Right atrium auricular region (tissue), 2 donors: ENCODE data around the gene COL12A1. TPM values are rescaled to one million over a fixed set of nuclear protein-coding genes. Genes with fewer than 3 reads are reported as not detected.

ENCODE experiments used
- DNase-seq: peaks from one replicate; pipeline ENCODE4 v3.0.0-alpha.2; 2019; ENCODE audit warnings: low spot score
- H3K27ac ChIP-seq, 2 donors: fragments of 200-600 bp; sonication (generic); 1 replicate in 1 of 2; 2 replicates in 1 of 2; pipeline ENCODE4 v1.5.1; 2016 to 2019
- H3K27me3 ChIP-seq, 2 donors: fragments of 200-600 bp; sonication (generic); one replicate each; pipeline versions ENCODE4 v1.5.1 to v1.6.0; 2017 to 2019
- H3K36me3 ChIP-seq: fragments of 200-600 bp; sonication (generic); one replicate; pipeline ENCODE4 v1.5.1; 2016
- H3K4me1 ChIP-seq, 2 donors: fragments of 200-600 bp; sonication (generic); one replicate each; pipeline versions ENCODE4 v1.5.1 to v1.6.0; 2017 to 2019
- H3K4me3 ChIP-seq, 2 donors: fragments of 200-600 bp; sonication (generic); 1 replicate in 1 of 2; 2 replicates in 1 of 2; pipeline ENCODE4 v1.5.1; 2017 to 2019; ENCODE audit warnings: mild to moderate bottlenecking in 1 of 2, moderate library complexity in 1 of 2
- H3K9me3 ChIP-seq, 2 donors: fragments of 200-600 bp; sonication (generic); one replicate each; pipeline ENCODE4 v1.5.1; 2019
- CTCF ChIP-seq, 2 donors: fragments of 200-600 bp; sonication (generic); IDR thresholded peaks; one replicate each; pipeline ENCODE4 v1.5.1; 2019; ENCODE audit warnings: antibody characterized with exemption in 2 of 2
- total RNA-seq, 2 donors: library from RNA; depleted of rRNA; stranded (reverse); fragments of >200 nt; gene quantifications; one replicate each; pipeline ENCODE4 v1.1.0, GENCODE V29; 2016

Gene COL12A1
- total RNA-seq, 2 donors from 2014 or later: 28.6 to 29.7 TPM

DNA sequence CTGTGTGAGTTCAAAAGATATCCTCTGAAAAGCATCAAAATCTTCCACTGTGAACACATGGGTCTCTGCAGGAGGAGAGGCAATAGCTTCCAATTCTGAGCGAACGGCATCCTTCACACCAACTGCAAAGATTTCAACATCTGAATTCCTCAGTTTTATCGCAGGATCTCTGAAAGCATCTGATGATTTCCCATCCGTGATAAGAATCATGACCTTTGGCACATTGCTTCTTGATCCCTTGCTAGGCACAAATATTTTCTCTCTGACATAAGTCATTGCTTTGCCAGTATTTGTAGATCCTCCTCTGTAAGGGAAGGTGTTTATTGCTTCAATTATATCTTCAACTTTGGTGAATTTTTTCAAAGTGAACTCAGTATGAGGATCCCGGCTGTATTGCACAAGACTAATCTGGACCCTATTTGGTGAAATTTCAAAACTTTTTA, 22.7 kb downstream of the COL12A1 start:
- DNase-seq: no peak
- Histone ChIP-seq H3K9me3 (peaks cover 0 to 4% of the 10 kb centered on the region in 2 donors), H3K4me1 (no peaks in the 10 kb centered on the region), H3K27me3 (no peaks in the 10 kb centered on the region), H3K36me3 (no peaks in the 10 kb centered on the region), H3K4me3 (no peak overlapping the region), H3K27ac (no peak overlapping the region)
- TF ChIP-seq CTCF (IDR thresholded peaks at IDR 0.05): no peak

GRCh38 chr6:75180864-75181263, 25.0 kb downstream of the COL12A1 start:
- Histone ChIP-seq H3K27ac (no peak overlapping the region), H3K4me3 (no peak overlapping the region), H3K27me3 (no peaks in the 10 kb centered on the region), H3K4me1 (no peaks in the 10 kb centered on the region), H3K36me3 (no peaks in the 10 kb centered on the region), H3K9me3 (no peaks in the 10 kb centered on the region)
- no peak for TF ChIP-seq CTCF (IDR thresholded peaks at IDR 0.05)
- no peak for DNase-seq

DNA sequence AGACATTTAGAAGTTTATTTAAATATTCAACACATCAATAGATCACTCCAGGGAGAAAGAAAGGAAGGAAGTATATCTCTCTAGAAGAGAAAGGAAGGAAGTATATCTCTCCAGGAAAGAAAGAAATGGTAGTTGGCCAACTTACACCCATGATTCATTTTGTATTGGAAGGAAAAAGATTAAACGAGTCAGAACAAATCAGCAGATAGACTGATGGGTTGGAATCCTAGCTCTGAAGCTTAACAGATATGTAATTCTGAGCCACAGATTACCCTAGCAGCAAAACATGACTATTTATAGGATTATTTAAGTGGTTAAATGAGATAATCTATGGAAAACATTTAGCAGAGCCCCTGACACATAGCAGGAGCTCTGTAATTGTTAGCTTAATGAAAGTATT, 27.1 kb downstream of the COL12A1 start:
- Histone ChIP-seq H3K36me3 (no peaks in the 10 kb centered on the region), H3K27ac (no peak overlapping the region), H3K9me3 (no peaks in the 10 kb centered on the region), H3K4me1 (no peaks in the 10 kb centered on the region), H3K4me3 (no peak overlapping the region), H3K27me3 (no peaks in the 10 kb centered on the region)
- no peak for TF ChIP-seq CTCF (IDR thresholded peaks at IDR 0.05)
- DNase-seq: no peak

- Histone ChIP-seq H3K4me1 (no peaks in the 10 kb centered on the region), H3K36me3 (no peaks in the 10 kb centered on the region), H3K27me3 (no peaks in the 10 kb centered on the region), H3K4me3 (no peak overlapping the region), H3K27ac (no peak overlapping the region), H3K9me3 (no peaks in the 10 kb centered on the region)
- TF ChIP-seq CTCF (IDR thresholded peaks at IDR 0.05): no peak
- no peak for DNase-seq
Observed at GRCh38 chr6:75176076-75176582, 29.7 kb downstream of the COL12A1 start.

DNA sequence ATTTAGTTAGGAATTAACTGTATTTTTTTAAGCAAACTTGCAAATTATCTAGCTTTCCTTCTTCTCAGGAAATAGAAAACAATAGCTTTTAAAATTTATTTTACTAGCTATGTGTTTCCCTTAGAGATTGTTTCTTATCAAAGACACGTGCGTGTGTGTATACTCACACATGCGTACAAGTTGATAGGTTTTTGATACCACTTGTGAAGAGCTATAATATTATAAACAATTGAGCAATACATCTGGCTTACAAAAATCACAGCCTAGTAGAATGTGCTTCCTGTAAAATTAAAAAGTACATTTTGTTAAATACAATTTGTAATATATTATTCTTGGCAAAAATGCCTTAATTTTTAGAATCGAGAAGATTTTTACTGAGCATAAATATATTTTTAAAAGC, 33.9 kb downstream of the COL12A1 start:
- no peak for TF ChIP-seq CTCF (IDR thresholded peaks at IDR 0.05)
- no peaks in the 10 kb centered on the region for H3K4me1 ChIP-seq
- H3K27me3 ChIP-seq: no peaks in the 10 kb centered on the region
- no peak overlapping the region for H3K4me3 ChIP-seq
- H3K36me3 ChIP-seq: no peaks in the 10 kb centered on the region
- no peak for DNase-seq
- no peaks in the 10 kb centered on the region for H3K9me3 ChIP-seq
- no peak overlapping the region for H3K27ac ChIP-seq

DNA sequence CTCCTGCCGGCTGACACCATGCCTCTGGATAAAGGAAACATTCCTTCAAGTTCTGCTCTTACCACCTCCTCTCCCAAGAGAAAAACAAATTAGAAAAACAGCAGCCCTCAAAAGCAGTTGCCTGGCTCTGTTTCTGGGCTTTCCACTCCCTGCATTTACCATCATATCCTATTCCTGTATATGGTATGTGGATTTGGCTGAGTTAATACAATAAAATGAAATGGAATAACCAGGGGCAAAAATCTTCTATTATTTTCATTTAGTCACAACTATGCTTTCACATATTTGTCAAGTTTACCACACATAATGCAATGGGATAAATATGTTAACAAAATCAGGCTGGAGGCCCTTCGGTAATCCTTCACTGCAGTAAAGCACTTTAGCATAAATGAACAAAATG, 34.3 kb downstream of the COL12A1 start:
- no peak overlapping the region for H3K4me3 ChIP-seq
- no peaks in the 10 kb centered on the region for H3K4me1 ChIP-seq
- no peaks in the 10 kb centered on the region for H3K9me3 ChIP-seq
- TF ChIP-seq CTCF (IDR thresholded peaks at IDR 0.05): no peak
- no peaks in the 10 kb centered on the region for H3K27me3 ChIP-seq
- DNase-seq: no peak
- no peak overlapping the region for H3K27ac ChIP-seq
- no peaks in the 10 kb centered on the region for H3K36me3 ChIP-seq
